HG02571 (cell line): ENCODE data around the gene KCNK2.

Source experiments
- ATAC-seq: cut with Tn5 transposase; IDR thresholded peaks from one replicate; pipeline ENCODE4 v1.9.1; 2021; ENCODE audit warnings: mild to moderate bottlenecking, moderate library complexity; ENCODE audit not compliant: unreplicated experiment

KCNK2 gene

DNA sequence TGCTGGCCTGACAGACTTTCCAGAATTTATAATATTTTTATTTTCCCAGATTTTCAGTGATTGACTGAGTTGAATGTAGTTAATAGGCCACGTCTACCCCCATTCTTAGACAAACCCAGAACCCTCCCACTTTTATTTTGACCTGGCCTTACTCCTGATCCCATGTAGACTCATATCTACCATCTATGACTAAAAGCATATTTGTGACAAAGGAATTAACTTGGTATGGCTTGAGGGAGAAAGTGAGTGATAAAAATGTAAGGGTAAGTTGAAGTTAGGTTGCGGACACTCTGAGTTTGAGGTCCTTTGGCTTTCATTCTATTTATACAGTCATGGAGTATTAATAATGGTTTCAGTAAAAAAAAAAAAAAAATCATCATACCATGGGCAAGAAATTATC is 168.4 kb downstream of the KCNK2 start:
- ATAC-seq, result no peak

- ATAC-seq, result no peak
These were observed 168.9 kb downstream of the KCNK2 start for GRCh38 chr1:215251428-215251827.

DNA sequence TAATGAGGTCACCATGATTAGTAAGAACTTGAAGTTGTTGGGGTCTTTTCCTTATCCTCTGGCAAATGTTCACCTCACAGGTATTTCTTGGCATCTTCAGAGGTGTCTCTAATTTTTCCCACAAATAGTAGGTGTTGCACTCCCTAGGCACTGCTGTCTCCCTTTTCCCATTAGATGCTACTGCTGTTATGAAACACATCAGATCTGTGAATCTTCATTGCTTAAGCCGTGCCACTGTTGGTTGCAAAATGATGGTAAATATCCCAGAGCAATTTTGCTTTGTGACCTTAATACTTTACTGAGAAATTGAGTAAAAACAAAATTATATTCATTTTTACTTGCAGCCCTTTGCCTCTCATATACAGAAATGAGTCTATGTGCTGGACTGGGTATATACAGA is 169.6 kb downstream of the KCNK2 start:
- ATAC-seq, result no peak

- no peak for ATAC-seq
These were observed 174.6 kb downstream of the KCNK2 start for GRCh38 chr1:215256936-215257679.

DNA sequence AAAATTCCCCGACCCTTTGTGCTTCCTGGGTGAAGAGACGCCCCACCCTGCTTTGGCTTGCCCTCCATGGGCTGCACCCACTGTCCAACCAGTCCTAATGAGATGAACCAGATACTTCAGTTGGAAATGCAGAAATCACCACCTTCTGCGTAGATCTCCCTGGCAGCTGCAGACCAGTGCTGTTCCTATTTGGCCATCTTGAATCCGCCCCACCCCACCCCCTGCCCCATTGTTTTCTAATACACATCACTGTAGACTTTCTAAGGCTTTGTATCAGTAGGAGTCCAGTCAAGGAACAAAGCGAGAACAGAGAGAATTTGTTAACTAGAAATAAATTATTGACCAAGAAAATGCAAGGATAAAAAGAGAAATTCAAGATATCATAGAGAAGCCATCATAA is 178.2 kb downstream of the KCNK2 start:
- no peak for ATAC-seq

GRCh38 chr1:215262106-215262505 is 179.6 kb downstream of the KCNK2 start:
- ATAC-seq, result no peak

DNA sequence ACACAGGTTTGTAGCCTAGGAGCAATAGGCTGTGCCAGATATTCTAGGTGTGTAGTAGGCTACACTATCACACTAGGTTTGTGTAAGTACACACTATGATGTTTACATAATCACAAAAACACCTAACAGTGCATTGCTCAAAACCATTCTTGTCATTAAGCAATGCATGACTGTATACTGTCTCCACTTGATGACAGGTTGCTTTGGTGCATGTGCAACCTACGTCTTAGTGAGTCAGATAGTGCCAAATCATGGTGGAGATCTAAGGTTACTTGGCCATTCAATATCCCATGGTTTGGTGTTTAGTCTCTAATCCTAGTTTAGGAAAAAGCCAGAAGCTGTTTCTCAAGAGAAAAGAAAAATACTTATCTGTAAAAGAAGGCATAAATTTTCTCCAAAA is 181.1 kb downstream of the KCNK2 start:
- no peak for ATAC-seq

- ATAC-seq, result no peak
These were observed 182.1 kb downstream of the KCNK2 start for GRCh38 chr1:215264649-215265048.

DNA sequence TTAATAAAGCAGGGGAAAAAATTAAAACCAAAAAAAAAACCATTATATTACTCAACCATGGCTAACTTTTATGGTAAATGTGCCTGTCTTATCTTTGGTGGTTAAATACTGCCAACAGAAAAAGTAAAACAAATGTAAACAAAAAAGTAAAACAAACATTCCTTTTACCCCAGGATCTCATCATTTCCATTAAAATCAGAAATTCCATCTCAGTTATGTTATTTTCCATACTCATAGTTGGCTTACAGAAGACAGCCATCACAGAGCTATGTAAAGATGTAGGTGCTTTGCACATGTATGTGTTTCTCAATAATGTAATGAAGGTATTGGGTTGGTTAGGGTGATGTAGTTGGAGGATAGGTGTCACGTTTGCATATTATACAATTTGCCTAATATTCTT is 185.0 kb downstream of the KCNK2 start:
- ATAC-seq, result no peak

DNA sequence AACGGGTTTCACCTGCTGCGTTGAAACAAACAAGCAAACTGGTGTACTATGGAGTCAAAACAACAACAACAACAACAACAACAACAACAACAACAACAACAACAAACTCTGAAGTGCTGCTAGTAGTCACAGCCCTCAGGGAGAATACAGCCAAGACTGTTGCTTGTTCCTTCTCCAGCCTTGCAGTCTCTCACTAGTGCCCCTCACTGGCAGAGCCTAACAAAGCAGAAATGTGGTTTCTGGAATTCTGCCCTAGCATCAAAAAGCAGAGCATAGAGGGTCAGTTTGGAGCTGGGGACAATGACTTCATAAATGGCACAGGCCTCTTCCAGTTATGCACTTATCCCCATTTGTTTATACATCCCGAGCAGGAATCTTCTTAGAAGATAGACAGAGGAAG is 187.4 kb downstream of the KCNK2 start:
- no peak for ATAC-seq

GRCh38 chr1:215273838-215274516 is 191.4 kb downstream of the KCNK2 start:
- ATAC-seq, result no peak

GRCh38 chr1:215276582-215276981 is 194.0 kb downstream of the KCNK2 start:
- no peak for ATAC-seq

GRCh38 chr1:215277532-215277931 is 195.0 kb downstream of the KCNK2 start:
- ATAC-seq, result no peak

DNA sequence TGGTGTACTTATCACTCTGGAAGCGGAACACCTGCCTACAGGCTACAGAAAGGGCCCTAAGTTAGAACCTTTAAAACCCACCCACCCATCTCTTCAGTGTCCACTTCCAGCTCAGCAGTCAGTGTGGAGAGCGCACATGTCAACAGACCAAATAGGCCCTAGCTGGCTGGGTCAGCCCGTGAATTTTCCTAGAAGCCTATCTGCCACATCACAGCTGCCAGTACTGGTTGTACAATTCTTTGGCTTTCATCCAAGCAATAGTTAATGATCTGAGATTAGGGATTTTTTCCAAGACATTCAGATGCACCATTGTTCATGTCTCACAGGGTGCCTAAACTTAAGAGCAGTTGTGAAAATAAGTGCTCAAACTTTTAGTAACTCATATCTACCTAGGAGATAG is 197.1 kb downstream of the KCNK2 start:
- ATAC-seq, result no peak

DNA sequence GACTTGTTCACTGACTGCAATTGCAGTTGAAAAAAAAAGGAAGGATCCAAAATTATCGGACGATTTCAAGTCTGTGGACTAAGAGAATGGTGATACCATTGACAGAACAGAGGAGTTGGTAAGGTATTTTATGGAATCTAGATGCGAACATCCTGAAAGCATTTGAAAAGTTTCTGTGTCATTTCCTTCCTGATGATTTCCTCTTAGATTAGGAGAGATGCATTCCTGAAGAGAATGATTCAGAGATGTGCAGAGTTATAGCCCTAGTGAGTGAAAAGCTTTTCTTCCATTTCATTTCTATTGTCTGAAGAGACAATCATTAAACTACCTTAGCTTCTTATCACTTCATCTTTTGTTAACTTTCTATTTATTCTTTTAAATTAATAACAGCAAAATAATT is 200.0 kb downstream of the KCNK2 start:
- ATAC-seq, result no peak

DNA sequence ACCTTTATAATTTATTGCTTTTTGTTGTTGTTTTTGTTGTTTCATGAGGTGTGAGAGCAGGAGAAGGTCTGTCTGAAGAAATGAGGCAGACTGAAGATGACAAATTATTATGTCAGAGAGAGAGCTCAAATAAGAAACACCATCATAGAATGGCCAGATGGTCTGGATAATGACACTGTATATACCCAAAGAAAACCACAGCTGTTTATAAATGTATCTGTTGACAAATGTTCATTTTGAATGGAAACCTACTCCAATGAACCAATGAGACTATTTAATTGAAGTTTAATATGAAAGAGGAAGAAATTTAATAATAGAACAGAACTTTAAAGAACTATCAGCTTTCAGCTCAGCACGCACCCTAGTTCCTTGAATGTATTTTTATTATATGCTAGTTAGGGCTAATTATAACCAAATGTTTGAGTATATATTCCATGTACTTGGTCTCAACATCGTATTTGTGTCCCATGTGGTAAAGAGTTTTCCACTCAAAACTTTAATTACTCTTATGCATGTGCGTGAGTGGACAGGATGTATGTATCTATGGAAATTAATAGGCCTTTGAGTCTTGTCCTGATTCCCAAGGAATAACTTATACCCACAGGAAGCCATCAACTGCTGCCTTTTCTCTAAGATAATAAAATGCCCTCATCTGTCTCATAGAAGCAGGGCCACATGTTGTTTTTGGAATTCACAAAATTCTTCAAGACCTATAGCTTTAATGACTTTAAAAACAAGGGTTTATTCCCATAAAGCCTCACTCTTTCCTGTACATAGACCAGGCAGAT is 202.7 kb downstream of the KCNK2 start:
- no peak for ATAC-seq
